Colonic mucosa (tissue), 4 donors: ENCODE results near the gene DCTN1. TPM values are rescaled to one million over a fixed set of nuclear protein-coding genes. Genes with fewer than 3 reads are reported as not detected.

Source experiments
- DNase-seq: peaks from one replicate; pipeline ENCODE4 v3.0.0-alpha.2; 2020
- H3K27ac ChIP-seq: fragments of 200-600 bp; one replicate; pipeline ENCODE4 v1.8.0; 2021
- H3K27me3 ChIP-seq: fragments of 200-600 bp; one replicate; pipeline ENCODE4 v1.8.0; 2021
- H3K36me3 ChIP-seq: fragments of 200-600 bp; one replicate; pipeline ENCODE4 v1.8.0; 2021
- H3K4me1 ChIP-seq: fragments of 200-600 bp; one replicate; pipeline ENCODE4 v1.8.0; 2021; ENCODE audit warnings: mild to moderate bottlenecking
- H3K4me3 ChIP-seq: fragments of 200-600 bp; one replicate; pipeline ENCODE4 v1.8.0; 2021
- H3K9ac ChIP-seq, 2 donors: one replicate each; pipeline ENCODE4 v1.7.0; 2013; ENCODE audit warnings: control low read depth in 2 of 2, low read depth in 2 of 2, low read length in 2 of 2
- H3K9me3 ChIP-seq: fragments of 200-600 bp; one replicate; pipeline ENCODE4 v1.8.0; 2021
- CTCF ChIP-seq: fragments of 200-600 bp; IDR thresholded peaks from one replicate; pipeline ENCODE4 v1.8.0; 2022; ENCODE audit warnings: antibody characterized with exemption, mild to moderate bottlenecking
- intact Hi-C: fragments of 100-400 bp; cut with DNase I; formaldehyde crosslinking; loops from one replicate; pipeline ENCODE4 v1.14.1; 2022
- total RNA-seq, 2 donors: library from RNA; stranded (reverse); fragmentation: NEBNext Ultra II Directional in 1 of 2; extraction: Animal tissue kit (Norgen Biotek cat#: 25700) in 1 of 2; gene quantifications; one replicate each; pipeline ENCODE4 v1.2.1, GENCODE V29; 2021
- donor health status: healthy.
- donor health status: DM: no; HTN: no; CAD: no.
- donor health status: DM: no; HTN: no; CAD: no.

The DCTN1 gene
- total RNA-seq, 2 donors from 2014 or later = 111 to 114 TPM

DNA sequence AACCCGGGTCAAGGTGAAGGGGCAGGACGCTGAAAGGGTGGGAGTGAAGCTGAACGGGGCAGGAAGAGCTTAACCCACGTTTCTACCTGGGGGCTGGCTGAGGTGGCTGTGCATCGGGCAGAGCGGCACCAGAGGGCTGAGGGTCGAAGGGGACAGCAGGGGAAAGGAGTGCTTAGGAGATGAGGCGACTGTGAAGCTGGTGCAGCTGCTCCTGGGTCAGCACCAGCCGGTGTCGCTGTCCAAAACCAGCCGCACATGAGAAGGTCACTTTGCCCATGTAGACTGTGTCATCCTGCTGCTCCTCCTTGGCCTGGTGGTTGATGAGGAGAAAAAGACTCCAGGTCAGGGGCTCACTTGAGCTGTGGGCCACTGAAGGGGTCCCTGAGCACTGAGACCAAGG, 18.8 kb downstream of the DCTN1 start:
- H3K4me3 ChIP-seq = no peak overlapping the region
- TF ChIP-seq CTCF = no peak
- H3K27me3 ChIP-seq = no peaks in the 10 kb centered on the region
- H3K9ac ChIP-seq = no peak overlapping the region
- H3K27ac ChIP-seq = no peak overlapping the region
- intact Hi-C loops = no loop called here
- H3K36me3 ChIP-seq = no peaks in the 10 kb centered on the region
- no peaks in the 10 kb centered on the region for H3K9me3 ChIP-seq
- no peak for DNase-seq
- H3K4me1 ChIP-seq = no peaks in the 10 kb centered on the region

DNA sequence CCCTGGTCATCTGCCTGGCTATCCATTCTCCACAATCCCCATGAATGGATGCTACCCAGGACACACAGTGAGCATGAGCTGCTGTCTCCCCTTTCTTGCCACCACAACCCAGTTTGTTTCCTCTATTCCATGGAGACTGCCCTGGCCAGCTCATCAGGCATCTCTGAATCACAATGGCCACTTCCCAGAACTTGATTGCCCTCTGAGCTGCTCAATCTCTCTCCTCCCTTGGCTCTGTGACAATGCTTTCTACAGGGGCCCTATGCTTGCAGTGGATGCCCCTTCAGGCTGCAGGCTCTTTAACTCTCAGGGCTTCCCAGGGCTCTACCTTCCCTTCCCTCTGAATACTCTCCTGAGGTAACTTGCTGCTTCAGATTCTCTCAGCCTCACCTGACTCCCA, 22.5 kb downstream of the DCTN1 start:
- Histone ChIP-seq H3K4me1 (no peaks in the 10 kb centered on the region), H3K9me3 (no peaks in the 10 kb centered on the region), H3K9ac (no peak overlapping the region), H3K4me3 (no peak overlapping the region), H3K36me3 (no peaks in the 10 kb centered on the region), H3K27me3 (no peaks in the 10 kb centered on the region), H3K27ac (no peak overlapping the region)
- TF ChIP-seq CTCF = no peak
- DNase-seq = no peak
- intact Hi-C loops = no loop called here

DNA sequence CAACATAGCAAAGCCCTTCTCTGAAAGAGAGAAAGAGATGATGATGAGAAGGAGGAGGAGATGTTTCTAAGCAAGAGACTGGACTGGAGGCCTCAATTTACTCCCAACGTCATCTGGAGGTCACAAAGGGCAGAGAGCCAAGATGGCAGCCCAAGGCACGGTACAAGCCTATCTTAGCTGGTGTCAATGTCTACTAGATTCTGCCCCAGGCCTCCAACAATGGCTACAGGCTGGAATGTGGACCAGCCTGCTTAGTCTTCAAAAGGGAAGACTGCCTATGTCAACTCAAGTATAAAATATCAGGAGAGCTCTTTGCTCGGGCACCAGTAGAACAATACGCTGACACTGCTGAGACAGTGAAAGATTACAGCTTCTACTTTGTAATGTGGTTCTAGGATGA, 30.2 kb downstream of the DCTN1 start:
- H3K4me1 ChIP-seq = no peaks in the 10 kb centered on the region
- H3K9ac ChIP-seq = no peak overlapping the region
- H3K9me3 ChIP-seq = no peaks in the 10 kb centered on the region
- TF ChIP-seq CTCF = no peak
- intact Hi-C loops = no loop called here
- H3K36me3 ChIP-seq = no peaks in the 10 kb centered on the region
- H3K4me3 ChIP-seq = no peak overlapping the region
- no peaks in the 10 kb centered on the region for H3K27me3 ChIP-seq
- H3K27ac ChIP-seq = no peak overlapping the region
- no peak for DNase-seq

DNA sequence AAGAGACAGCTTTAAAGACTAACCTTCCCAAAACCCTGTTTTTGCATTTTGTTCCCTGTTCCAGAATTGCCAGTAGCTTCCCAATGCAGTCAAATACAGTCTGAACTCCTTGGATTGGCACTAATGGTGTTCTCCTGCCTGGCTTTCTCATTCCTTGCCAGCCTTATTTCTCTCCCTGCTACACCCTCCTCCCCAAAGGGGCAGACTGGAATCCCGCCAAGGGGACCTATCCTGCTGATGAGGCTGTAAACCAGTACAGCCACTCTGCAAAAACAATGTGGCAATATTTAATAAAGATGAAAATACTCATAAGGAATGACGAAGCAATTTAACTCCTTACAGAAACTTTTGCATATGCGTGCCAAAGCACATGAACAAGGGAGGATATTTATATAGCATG, 32.4 kb downstream of the DCTN1 start:
- no peaks in the 10 kb centered on the region for H3K36me3 ChIP-seq
- DNase-seq = no peak
- no peak for TF ChIP-seq CTCF
- intact Hi-C loops = no loop called here
- H3K4me1 ChIP-seq = no peaks in the 10 kb centered on the region
- H3K27ac ChIP-seq = no peak overlapping the region
- no peaks in the 10 kb centered on the region for H3K9me3 ChIP-seq
- no peak overlapping the region for H3K4me3 ChIP-seq
- no peak overlapping the region for H3K9ac ChIP-seq
- H3K27me3 ChIP-seq = no peaks in the 10 kb centered on the region

- Histone ChIP-seq H3K36me3 (no peaks in the 10 kb centered on the region), H3K27me3 (no peaks in the 10 kb centered on the region), H3K4me3 (no peak overlapping the region), H3K27ac (no peak overlapping the region), H3K9me3 (no peaks in the 10 kb centered on the region), H3K4me1 (no peaks in the 10 kb centered on the region), H3K9ac (no peak overlapping the region)
- TF ChIP-seq CTCF = no peak
- no peak for DNase-seq
- intact Hi-C loops = no loop called here
Measured at GRCh38 chr2:74347303-74347702, 32.8 kb downstream of the DCTN1 start.
